Stimulated activated naive CD8-positive, alpha-beta T cell treated with anti-CD3 and anti-CD28 coated beads, Interleukin-15, Interleukin-2, amounts not matched to agents 100 ng/mL and 50 ng/mL, for 24 hours (primary cell): Measurements from ENCODE around the gene FGFBP3.

Source experiments
- H3K27ac Mint-ChIP-seq: one replicate; pipeline ENCODE4 v1.8.0; 2021; ENCODE audit warnings: mild to moderate bottlenecking, mixed read lengths
- H3K27me3 Mint-ChIP-seq: one replicate; pipeline ENCODE4 v1.8.0; 2021; ENCODE audit warnings: mixed read lengths
- H3K36me3 Mint-ChIP-seq: one replicate; pipeline ENCODE4 v1.8.0; 2021; ENCODE audit warnings: low read depth, mixed read lengths
- H3K4me1 Mint-ChIP-seq: one replicate; pipeline ENCODE4 v1.8.0; 2021; ENCODE audit warnings: low read depth, mixed read lengths
- H3K4me3 Mint-ChIP-seq: one replicate; pipeline ENCODE4 v1.8.0; 2021; ENCODE audit warnings: mild to moderate bottlenecking, mixed read lengths
- H3K9me3 Mint-ChIP-seq: one replicate; pipeline ENCODE4 v1.8.0; 2021; ENCODE audit warnings: mixed read lengths

Gene FGFBP3

GRCh38 chr10:91885362-91886079 lies 23.8 kb downstream of the FGFBP3 start:
- no peak overlapping the region for H3K4me3 Mint-ChIP-seq
- H3K27me3 Mint-ChIP-seq, result peaks cover 30% of the 10 kb centered on the region
- H3K4me1 Mint-ChIP-seq, result peaks cover 12% of the 10 kb centered on the region

GRCh38 chr10:91884536-91884935 lies 24.8 kb downstream of the FGFBP3 start:
- Mint-ChIP-seq H3K27ac (no peak overlapping the region), H3K4me3 (no peak overlapping the region), H3K36me3 (no peaks in the 10 kb centered on the region), H3K4me1 (peaks cover 12% of the 10 kb centered on the region), H3K9me3 (no peaks in the 10 kb centered on the region), H3K27me3 (peaks cover 24% of the 10 kb centered on the region)

More at GRCh38 chr10:91885362-91886079, 23.8 kb downstream of the FGFBP3 start:
- H3K27ac Mint-ChIP-seq, result no peak overlapping the region
- H3K36me3 Mint-ChIP-seq, result no peaks in the 10 kb centered on the region
- no peaks in the 10 kb centered on the region for H3K9me3 Mint-ChIP-seq

- H3K27ac Mint-ChIP-seq, result no peak overlapping the region
- peaks cover 21% of the 10 kb centered on the region for H3K27me3 Mint-ChIP-seq
- peaks cover 12% of the 10 kb centered on the region for H3K4me1 Mint-ChIP-seq
- H3K4me3 Mint-ChIP-seq, result no peak overlapping the region
- H3K36me3 Mint-ChIP-seq, result no peaks in the 10 kb centered on the region
- no peaks in the 10 kb centered on the region for H3K9me3 Mint-ChIP-seq
Observed at GRCh38 chr10:91883549-91884444, 25.5 kb downstream of the FGFBP3 start.

- Mint-ChIP-seq H3K4me3 (no peak overlapping the region), H3K4me1 (no peaks in the 10 kb centered on the region), H3K9me3 (no peaks in the 10 kb centered on the region), H3K27ac (no peak overlapping the region), H3K27me3 (peaks cover 3% of the 10 kb centered on the region), H3K36me3 (no peaks in the 10 kb centered on the region)
Observed at GRCh38 chr10:91880310-91880709, 29.0 kb downstream of the FGFBP3 start.

GRCh38 chr10:91879515-91880170 lies 29.6 kb downstream of the FGFBP3 start:
- Mint-ChIP-seq H3K9me3 (no peaks in the 10 kb centered on the region), H3K36me3 (no peaks in the 10 kb centered on the region), H3K4me1 (no peaks in the 10 kb centered on the region), H3K4me3 (no peak overlapping the region), H3K27me3 (no peaks in the 10 kb centered on the region), H3K27ac (no peak overlapping the region)

GRCh38 chr10:91875779-91876178 lies 33.5 kb downstream of the FGFBP3 start:
- no peak overlapping the region for H3K27ac Mint-ChIP-seq

GRCh38 chr10:91875156-91875555 lies 34.1 kb downstream of the FGFBP3 start:
- no peak overlapping the region for H3K27ac Mint-ChIP-seq
- H3K36me3 Mint-ChIP-seq, result no peaks in the 10 kb centered on the region
- no peak overlapping the region for H3K4me3 Mint-ChIP-seq
- H3K9me3 Mint-ChIP-seq, result no peaks in the 10 kb centered on the region
- H3K27me3 Mint-ChIP-seq, result no peaks in the 10 kb centered on the region
- no peaks in the 10 kb centered on the region for H3K4me1 Mint-ChIP-seq

More at GRCh38 chr10:91875779-91876178, 33.5 kb downstream of the FGFBP3 start:
- H3K27me3 Mint-ChIP-seq, result no peaks in the 10 kb centered on the region
- H3K9me3 Mint-ChIP-seq, result no peaks in the 10 kb centered on the region
- H3K36me3 Mint-ChIP-seq, result no peaks in the 10 kb centered on the region
- H3K4me3 Mint-ChIP-seq, result no peak overlapping the region
- no peaks in the 10 kb centered on the region for H3K4me1 Mint-ChIP-seq

GRCh38 chr10:91865562-91866081 lies 43.7 kb downstream of the FGFBP3 start:
- no peak overlapping the region for H3K27ac Mint-ChIP-seq
- no peaks in the 10 kb centered on the region for H3K4me1 Mint-ChIP-seq
- H3K4me3 Mint-ChIP-seq, result no peak overlapping the region
- H3K36me3 Mint-ChIP-seq, result peaks cover 36% of the 10 kb centered on the region
- H3K27me3 Mint-ChIP-seq, result no peaks in the 10 kb centered on the region
- H3K9me3 Mint-ChIP-seq, result no peaks in the 10 kb centered on the region

- no peaks in the 10 kb centered on the region for H3K27me3 Mint-ChIP-seq
- H3K4me3 Mint-ChIP-seq, result no peak overlapping the region
- H3K36me3 Mint-ChIP-seq, result peaks cover 43% of the 10 kb centered on the region
Observed at GRCh38 chr10:91864744-91865143, 44.5 kb downstream of the FGFBP3 start.

GRCh38 chr10:91864099-91864498 lies 45.2 kb downstream of the FGFBP3 start:
- Mint-ChIP-seq H3K9me3 (no peaks in the 10 kb centered on the region), H3K4me1 (no peaks in the 10 kb centered on the region), H3K27me3 (no peaks in the 10 kb centered on the region), H3K4me3 (no peak overlapping the region), H3K36me3 (peaks cover 49% of the 10 kb centered on the region), H3K27ac (no peak overlapping the region)

More at GRCh38 chr10:91864744-91865143, 44.5 kb downstream of the FGFBP3 start:
- Mint-ChIP-seq H3K4me1 (no peaks in the 10 kb centered on the region), H3K9me3 (no peaks in the 10 kb centered on the region), H3K27ac (no peak overlapping the region)

GRCh38 chr10:91860885-91861284 lies 48.4 kb downstream of the FGFBP3 start:
- H3K4me3 Mint-ChIP-seq, result no peak overlapping the region
- no peaks in the 10 kb centered on the region for H3K4me1 Mint-ChIP-seq
- H3K27ac Mint-ChIP-seq, result no peak overlapping the region
- H3K27me3 Mint-ChIP-seq, result no peaks in the 10 kb centered on the region
- peaks cover 74% of the 10 kb centered on the region for H3K36me3 Mint-ChIP-seq
- no peaks in the 10 kb centered on the region for H3K9me3 Mint-ChIP-seq

GRCh38 chr10:91856637-91857036 lies 52.6 kb downstream of the FGFBP3 start:
- Mint-ChIP-seq H3K36me3 (peaks cover 80% of the 10 kb centered on the region), H3K27me3 (no peaks in the 10 kb centered on the region), H3K9me3 (no peaks in the 10 kb centered on the region), H3K4me3 (no peak overlapping the region), H3K27ac (no peak overlapping the region), H3K4me1 (no peaks in the 10 kb centered on the region)
